ENCODE measurements around the gene COA3.

GRCh38 chr17:42835732-42836131, 37.2 kb upstream of the COA3 start:
- no peak for TF ChIP-seq CTCF (IDR thresholded peaks at IDR 0.05; ENCODE audit: low read depth, low read length)
- no peak for TF ChIP-seq POLR2A (IDR thresholded peaks at IDR 0.05; ENCODE audit: extremely low read depth, insufficient read length)

Measured in NB4 (cell line).